NOMO-1 (cell line): Measurements from ENCODE around the gene TRPM4.
"Not testable (repeated sequence)": the region's sequence is repeated elsewhere in the genome, so short reads cannot be mapped to it uniquely, and the experiment has no call there.

Experiments
- DNase-seq, 2 experiments: peaks; one replicate each; lab custom pipeline; 2025; ENCODE audit not compliant: unreplicated experiment in 2 of 2; lab: John Stamatoyannopoulos, UW

The TRPM4 gene

DNA sequence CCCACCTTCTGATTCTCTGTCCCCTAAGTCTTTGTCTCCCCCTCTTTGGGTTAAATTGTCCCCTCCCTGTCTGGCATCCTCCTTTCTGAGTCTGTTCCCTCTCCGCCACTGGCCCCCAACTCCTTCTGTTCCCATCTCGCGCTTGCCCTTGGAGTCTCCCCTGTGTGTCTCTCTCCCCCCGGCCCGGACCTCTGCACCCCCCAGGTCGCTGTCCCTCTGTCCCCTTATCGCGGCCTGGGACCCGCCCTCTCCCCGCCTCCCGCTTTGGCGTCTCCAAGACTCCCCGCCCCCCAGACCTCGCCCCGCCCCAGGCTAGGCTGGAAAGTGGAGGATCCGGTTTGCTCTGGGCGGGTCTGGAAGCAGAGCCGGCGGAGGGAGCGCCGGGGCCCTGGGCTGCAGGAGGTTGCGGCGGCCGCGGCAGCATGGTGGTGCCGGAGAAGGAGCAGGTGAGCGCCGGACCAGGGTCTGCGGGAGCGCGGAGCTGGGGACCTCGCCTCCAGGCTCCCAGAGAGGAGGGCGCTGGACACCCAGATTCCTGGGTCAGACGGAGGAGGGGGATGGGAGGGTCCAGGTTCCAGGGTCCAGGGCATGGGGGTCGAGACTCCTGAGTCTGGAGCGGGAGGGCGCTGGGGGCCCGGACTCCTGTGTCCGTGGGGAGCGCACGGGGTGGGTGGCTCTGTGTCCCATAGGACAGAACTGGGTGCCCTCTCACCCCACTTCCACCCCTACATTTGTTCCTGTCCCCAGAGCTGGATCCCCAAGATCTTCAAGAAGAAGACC is at the start of gene TRPM4:
TRPM4 (plus strand) TSS at position 348 of the 780 bp plus-strand sequence; CDS start at position 423, 75 bp downstream.
- DNase-seq, result peak; percentile 79 to 81

DNA sequence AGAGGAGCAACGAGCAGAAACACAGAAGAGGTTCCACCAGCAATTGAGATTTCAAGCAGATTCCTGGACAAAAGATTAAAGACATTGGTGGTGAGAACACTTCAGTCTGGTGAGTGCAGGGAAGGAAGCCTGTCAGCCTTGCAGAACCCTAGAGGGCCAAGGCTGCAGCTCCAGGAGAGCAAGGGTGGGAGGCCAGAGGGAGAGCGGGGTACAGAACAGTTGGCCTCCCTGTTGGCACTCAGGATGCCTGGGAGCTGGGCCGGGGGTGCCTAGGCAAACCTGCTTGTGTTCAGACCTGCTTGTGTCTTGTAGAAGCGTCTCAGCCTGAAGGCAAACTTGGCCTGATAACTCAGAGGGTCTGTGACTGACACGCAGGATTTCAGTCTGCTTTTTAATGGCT is 48.5 kb upstream of the TRPM4 start:
- DNase-seq, result no peak

DNA sequence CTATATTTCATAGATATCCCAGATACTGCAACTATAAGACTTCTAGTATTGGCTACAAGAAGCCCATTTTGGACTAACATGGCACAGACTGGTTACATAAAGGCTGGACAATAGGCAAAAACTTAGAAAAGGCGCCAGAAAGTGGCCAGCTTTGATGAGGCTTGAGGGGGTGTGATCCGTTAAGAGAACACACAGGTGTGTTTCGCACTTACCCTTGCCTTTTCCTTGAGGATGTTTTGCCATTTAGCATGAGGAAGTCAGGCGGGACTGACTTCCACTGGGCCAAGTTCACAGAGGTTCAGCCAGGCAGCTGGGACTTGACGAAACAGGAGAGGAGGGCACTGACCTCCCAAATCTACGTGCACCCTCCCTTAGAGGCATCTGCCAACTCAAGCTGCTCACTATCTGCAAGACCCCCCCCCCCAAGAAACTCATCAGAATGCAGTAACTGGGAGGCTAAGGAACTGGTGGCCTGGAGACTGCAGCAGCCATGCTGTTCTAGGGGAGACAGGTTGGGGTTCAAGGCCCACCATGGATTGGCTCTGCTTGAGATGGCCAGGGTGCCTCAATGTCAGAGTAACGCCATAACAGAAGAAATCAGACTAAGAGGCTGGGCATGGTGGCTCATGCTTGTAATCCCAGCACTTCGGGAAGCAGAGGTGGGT is 47.9 kb upstream of the TRPM4 start:
- DNase-seq, result no peak

DNA sequence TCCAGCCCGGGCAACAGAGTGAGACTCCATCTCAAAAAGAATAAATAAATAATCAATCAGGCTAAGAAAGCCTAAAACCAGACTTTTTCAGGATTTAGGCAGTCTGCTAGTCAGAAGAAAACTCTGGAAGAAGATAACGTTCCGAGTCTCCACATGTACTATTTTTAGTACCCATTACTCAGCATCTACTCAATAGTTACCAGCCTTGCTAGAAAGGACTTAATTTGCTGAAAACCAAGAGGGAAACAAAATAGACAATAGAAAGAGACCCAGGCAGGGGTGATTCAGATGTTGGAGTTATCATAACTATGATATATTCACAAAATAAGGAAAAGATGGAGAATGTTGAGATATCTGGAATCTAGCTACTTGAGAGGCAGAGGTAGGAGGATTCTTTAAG is 47.0 kb upstream of the TRPM4 start:
- DNase-seq, result no peak

DNA sequence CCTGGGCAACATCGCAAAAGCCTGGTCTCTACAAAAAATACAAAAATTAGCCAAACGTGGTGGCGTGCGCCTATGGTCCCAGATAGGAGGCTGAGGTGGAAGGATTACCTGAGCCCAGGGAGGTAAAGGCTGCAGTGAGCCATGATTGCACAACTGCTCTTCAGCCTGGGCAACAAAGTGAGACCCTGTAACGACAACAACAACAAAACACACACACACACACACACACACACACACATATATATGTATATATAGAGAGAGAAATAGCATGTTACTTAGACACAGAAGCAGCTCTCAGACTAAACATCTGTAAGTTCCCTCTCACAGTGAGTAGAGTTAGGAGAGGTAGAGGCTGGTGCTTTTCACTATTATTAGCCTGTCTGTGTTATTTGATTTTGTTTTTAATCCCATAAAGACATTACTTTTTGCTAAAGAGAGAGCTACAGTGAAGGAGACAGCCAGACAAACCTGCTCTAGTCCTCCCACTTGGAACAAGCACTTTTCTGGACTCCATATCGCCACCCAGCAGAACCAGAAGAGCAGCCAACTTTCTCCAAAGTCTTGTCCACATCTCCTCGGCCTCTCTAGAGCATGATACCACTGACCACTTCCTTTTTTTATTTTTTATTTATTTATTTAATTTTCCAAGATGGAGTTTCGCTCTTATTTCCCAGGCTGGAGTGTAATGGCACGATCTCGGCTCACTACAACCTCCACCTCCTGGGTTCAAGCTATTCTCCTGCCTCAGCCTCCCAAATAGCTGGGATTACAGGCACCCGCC is 46.2 kb upstream of the TRPM4 start:
- DNase-seq, result no peak

DNA sequence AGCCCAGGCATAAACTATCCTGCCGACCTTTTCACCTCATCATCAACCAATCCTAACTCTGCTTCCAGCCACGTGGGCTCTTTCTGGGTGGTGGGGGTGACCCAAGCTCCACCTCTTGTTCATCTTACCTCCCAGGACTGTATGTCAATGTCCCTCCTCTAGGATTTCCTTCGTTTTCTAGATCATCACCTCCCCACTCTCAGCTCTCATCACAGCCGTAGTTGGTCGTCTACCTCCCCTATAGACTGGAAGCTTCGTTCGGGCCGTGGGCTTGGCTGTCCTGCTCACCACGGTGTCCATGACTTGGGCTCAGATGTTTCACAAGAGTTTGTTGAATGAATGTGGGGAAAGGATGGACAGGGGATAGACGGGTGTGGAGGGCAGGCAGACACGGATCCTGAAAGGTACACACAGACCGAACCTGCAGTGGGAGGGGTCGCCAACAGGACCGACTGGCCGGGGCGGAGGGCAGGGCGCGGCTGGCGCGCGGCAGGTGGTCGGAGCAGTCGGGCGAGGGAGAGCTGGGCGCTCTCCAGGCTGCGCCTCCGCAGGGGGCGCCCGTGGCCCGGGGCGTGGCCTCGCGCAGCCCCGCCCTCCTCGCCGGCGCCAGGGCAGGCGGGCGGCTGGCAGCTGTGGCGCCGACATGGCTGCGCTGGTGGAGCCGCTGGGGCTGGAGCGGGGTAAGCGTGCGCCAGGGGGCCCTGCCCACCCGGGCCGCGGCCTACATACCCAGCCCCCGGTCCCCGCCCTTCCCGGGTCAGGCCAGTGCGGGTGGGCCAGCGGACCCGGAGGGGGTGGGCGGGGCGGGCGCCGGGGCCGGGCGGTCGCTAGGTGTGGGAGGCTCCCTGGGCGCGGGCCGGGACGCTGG is 43.6 kb upstream of the TRPM4 start, which contains the start of gene LIN7B:
LIN7B (plus strand) TSS at position 609 of the 868 bp plus-strand sequence; CDS start at position 644, 35 bp downstream.
- peak; percentile 38 to 78 for DNase-seq

DNA sequence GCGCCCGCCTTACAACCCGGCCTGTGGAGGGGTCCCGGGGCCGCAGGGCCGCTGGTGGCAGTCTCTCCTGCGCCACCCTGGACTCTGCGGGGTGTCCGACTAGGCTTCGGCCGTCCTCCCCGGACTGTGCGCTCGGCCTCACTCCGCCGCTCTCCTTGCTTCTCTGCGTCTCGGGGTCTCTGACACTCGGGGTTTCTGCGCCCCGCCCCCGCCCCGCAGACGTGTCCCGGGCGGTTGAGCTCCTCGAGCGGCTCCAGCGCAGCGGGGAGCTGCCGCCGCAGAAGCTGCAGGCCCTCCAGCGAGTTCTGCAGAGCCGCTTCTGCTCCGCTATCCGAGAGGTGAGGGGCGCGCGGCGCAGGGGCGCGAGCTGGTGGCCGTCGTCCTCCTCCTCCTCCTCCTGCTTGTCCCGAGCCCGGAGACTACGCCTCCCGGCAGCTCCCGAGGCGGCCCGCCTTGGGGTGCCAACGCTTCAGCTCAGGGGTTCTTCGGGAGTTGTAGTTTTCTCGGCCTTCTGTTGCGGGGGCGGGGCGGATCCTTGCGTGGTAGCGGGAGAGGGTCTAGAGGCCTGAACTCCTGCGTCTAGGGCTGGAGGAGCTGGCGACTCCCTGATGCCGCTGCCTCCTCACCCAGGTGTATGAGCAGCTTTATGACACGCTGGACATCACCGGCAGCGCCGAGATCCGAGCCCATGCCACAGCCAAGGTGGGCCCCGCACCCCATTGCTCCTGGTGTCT is 42.8 kb upstream of the TRPM4 start:
- DNase-seq, result peak in 1 of 2 experiments; percentile 6

DNA sequence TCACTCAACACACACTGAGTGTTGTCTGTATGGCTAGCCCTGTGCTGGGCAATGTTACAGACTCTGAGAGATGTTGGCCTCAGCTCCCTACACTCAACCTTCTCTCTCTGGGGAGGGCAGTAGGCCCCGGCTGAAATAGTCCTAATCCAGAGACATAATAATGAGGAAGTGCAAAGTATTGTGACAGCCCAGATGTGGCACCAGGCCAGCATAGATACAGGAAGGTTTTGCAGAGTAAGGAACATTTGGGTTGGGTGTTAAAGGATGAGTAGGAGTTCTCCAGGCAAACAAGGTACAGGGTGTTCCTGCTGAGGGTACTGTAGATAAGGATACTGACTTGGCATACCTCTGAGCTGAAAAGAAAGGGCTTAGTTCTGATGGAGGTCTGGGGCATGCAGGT is 41.0 kb upstream of the TRPM4 start:
- DNase-seq, result peak; percentile 45 to 61

DNA sequence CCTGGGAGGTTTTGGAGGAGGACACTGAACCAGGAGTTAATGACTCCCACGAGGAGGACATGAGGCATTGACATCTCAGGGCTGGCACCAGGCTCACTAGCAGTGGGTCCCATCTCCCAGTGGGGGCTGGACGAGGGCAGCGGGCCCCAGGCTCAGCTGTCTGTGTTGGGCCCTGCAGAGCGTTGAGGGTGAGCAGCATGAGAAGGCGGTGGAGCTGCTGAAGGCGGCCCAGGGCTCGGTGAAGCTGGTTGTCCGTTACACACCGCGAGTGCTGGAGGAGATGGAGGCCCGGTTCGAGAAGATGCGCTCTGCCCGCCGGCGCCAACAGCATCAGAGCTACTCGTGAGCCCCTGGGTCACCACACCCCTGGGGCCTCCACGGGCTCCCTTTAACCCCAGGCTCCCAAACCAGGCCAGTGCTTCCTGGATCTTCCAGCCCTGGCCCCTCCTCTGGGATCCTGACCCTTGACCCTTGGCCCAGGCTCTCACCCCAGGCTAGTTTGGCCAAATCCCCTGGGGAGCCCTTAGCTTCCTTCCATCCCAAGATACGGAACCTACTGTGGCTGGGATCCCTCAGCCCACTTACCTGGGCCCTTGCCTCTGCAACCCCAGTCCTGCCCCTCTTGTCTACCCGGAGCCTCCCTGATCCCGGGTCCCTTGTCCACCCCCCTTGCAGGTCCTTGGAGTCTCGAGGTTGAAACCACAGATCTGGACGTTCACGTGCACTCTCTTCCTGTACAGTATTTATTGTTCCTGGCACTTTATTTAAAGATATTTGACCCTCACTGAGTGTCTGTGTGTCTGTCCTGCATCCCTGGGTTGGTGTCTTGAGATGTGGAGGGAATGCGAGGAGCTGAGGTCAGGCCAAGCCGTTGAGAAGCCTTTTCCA is 39.7 kb upstream of the TRPM4 start:
- no peak for DNase-seq

DNA sequence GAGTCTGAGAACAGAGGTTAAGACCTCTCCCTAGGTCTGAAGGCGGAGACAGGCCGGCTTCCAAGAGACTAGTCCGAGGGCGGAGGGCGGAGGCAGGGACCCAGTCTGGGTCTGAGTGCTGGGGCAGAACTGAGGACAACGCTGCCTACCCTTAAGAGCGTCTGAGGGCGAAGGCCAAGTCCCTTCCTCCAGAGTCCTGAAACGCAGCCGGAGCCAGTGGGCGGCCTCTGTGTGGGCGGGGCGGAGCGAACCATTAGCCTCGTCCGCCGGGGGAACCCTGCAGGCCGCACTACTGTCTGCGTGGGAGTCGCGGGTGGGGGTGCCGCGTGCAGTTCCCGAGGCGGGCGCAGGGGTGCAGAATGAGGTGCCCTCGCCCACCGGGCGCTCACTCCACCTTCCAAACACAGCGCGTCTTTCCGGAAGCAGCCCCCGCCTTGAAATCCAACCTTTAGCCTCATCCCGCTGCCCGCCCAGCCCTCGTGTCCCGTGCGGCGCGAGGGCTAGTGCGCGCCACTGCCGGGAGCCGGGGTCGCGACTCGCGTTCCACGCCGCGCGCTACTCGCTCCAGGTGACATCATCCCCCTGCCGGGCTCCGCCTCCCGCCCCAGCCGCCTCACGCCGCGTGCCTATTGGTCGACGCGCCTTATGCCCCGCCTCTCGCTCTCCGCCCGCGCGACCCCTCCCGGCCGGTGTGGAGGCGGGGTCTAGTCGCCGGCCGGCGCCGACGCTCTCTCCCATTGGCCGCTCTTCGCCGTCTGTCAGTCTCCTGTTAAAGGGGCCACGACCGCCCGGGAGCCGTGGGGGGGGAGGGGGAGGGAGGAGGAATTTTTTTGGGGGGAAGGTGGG is 38.8 kb upstream of the TRPM4 start, which contains the start of gene C19orf73:
C19orf73 (minus strand) TSS at position 579 of the 846 bp plus-strand sequence; CDS start at position 458, 121 bp downstream.
- DNase-seq, result peak; percentile 92 to 95

DNA sequence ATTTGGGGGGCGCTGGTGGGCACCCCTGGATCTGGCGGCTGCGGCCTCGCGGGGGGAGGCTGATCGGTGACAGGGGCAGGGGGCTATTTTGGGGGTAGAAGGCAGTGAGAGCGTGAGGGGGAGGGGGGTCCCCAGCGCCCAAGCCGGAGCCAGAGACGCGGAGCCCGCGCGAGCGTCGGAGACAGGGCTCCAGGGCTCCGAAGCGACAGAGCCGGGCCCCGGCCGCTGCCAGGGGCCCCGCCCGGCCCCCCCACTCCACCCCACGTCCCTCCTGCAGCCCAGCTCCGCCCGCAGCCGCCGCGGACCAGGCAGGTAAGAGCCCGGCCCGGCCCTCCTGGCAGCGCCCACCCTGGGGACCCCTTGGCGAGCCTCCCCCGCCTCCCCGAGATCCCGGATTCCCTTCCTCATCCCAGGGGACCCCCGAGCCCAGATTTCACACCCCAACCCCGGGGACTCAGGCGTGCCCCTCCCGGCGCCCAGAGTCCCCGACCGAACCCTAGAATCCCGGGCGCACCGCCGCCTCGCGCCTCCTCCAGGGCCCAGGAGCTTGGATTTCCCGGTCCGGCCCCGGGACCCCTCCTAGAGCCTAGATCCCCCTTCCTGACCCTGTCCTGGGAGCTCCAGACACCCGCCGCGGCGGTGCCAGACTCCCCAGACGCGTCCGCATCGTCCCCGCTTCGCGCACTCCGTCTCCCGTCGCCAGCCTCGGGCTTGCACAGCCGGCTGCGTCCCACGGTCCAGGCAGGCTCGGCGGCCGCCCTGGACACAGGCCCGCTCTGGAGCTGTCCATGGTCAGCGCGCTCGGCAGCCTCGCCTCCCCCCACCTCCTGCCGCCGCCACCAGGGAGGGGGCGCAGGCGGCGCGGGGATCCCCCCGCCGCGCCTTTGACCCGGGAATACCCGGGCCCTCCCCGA is 37.9 kb upstream of the TRPM4 start, which contains the start of gene PPFIA3:
PPFIA3 (plus strand) TSS at position 134 of the 914 bp plus-strand sequence. CDS start 8,330 bp downstream, outside the sequence.
- peak; percentile 3 to 10 for DNase-seq

DNA sequence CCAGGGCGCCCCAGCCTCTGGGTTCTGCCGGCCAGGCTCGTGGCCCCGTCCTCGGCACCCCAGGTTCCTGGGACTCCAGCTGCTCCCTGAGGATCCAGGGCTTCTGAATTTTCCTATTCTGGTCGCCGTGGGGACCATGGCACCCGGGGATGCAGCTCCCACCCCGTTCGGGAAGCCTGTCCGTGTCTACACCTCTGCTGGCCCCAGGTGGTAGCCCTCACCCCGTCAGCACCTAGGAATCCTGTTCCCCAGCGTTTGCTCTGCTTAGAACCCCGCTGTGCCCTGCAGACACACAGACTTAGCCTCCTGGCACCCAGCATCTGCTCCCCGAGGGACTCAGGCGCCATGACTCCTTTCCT is 37.3 kb upstream of the TRPM4 start:
- no peak for DNase-seq

DNA sequence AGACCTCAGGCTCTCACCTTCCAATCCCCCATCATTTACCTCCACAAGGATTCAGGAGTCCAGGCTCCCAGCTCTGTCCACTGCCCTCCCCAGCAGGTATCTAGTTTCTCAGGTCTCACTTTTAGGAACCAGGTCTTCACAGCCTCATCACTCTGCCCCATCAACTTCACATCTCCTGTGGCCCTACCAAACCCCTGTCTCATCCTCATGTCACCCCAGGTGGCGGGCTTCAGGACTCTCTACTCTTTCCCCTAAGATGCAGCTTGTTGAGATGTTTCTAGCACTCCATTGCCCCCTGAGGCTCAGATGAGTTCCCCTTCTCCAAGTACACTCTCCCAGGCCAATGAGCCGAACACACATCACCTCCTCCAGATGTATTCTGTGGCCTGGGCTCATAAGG is 36.7 kb upstream of the TRPM4 start:
- no peak for DNase-seq

DNA sequence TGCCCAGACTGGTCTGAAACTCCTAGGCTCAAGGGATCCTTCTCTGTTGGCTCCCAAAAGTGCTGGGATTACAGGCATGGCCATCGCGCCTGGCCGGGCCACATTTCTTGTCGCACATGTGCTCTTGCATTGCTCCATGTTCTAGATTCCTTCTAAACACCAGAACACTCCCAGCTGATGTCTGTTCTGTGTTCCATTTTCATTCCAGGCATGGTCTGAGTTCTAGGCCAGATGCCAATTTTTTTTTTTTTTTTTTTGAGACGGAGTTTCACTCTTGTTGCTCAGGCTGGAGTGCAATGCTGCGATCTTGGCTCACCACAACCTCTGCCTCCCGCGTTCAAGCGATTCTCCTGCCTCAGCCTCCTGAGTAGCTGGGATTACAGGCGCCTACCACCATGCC is 35.8 kb upstream of the TRPM4 start:
- not testable (repeated sequence) for DNase-seq

DNA sequence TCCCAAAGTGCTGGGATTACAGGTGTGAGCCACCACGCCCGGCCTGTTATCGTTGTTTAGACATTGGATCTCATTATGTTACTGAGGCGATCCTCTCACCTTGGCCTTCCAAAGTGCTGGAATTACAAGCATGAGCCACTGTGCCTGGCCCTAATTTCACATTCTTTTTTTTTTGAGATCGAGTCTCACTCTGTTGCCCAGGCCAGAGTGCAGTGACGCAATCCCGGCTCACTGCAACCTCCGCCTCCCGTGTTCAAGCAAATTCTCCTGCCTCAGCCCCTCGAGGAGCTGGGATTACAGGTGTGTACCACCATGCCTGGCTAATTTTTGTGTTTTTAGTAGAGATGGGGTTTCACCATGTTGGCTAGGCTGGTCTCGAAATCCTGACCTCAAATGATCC is 34.3 kb upstream of the TRPM4 start:
- not testable (repeated sequence) for DNase-seq

DNA sequence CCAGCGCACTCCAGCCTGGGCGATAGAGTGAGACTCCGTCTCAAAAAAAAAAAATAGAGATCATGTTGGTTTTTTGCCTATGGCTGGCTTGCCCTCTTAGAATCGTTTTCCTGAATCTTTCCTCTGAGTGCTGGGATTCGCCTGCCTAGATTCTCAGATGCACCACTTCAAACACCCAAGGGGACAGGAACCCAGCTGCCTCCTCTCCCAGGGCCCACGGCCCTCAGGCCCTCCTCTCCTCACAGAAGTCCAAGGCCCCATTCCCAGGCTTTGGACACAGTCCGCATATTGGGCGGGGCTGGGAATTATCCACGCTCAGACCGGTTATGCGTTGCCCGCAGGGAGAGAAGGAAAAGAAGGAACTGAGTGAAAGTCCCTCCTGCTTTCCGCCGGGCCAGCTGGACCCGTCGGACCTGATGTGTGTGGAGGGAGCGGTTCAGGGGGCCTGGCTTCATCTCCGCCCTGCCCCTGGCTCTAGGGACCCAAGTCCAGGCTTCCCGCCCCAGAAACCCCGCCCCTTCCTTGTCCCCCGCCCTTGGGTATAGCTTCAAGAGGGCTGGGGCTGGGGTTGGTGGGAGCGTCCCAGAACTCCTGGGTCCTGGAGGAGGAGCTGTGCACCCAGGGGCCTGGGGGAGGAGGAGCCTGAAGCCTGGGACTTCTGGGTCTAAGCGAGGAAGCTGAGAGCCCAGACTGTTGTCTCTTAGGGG is 32.4 kb upstream of the TRPM4 start:
- DNase-seq, result no peak
